Ovary (tissue), 9 donors: ENCODE measurements around the gene MORC3. TPM values are rescaled to one million over a fixed set of nuclear protein-coding genes. Genes with fewer than 3 reads are reported as not detected.

ENCODE experiments used
- DNase-seq, 5 donors: peaks; one replicate each; pipeline ENCODE4 v3.0.0-alpha.2; 2019 to 2020
- H3K27ac ChIP-seq, 2 donors: fragments of 200-600 bp; one replicate each; pipeline versions ENCODE4 v1.5.1 to v1.8.0; 2019 to 2022
- H3K27me3 ChIP-seq: fragments of 200-600 bp; one replicate; pipeline ENCODE4 v1.8.0; 2022
- H3K36me3 ChIP-seq: fragments of 200-600 bp; sonication (generic); one replicate; pipeline ENCODE4 v1.5.1; 2019
- H3K4me1 ChIP-seq: one replicate; pipeline ENCODE4 v1.8.1; 2013; ENCODE audit warnings: mild to moderate bottlenecking, moderate library complexity; ENCODE audit not compliant: insufficient read depth
- H3K4me3 ChIP-seq: fragments of 200-600 bp; sonication (generic); one replicate; pipeline ENCODE4 v1.5.1; 2017
- H3K9me3 ChIP-seq, 2 donors: fragments of 200-600 bp in 1 of 2; sonication (generic) in 1 of 2; one replicate each; pipeline versions ENCODE4 v1.5.1 to v1.8.1; 2013 to 2019; ENCODE audit warnings: mild to moderate bottlenecking in 1 of 2, moderate library complexity in 1 of 2
- CTCF ChIP-seq, 3 donors: fragments of 450-650 bp in 2 of 3; fragments of 200-600 bp in 1 of 3; IDR thresholded peaks; one replicate each; pipeline versions ENCODE4 v1.5.1 to v1.8.0; 2016 to 2022; ENCODE audit warnings: antibody characterized with exemption in 3 of 3, mild to moderate bottlenecking in 1 of 3
- EP300 ChIP-seq: sonication (generic); formaldehyde crosslinking; IDR thresholded peaks from one replicate; pipeline ENCODE4 v1.6.1; 2017; ENCODE audit warnings: antibody characterized with exemption
- POLR2A ChIP-seq: fragments of 450-650 bp; IDR thresholded peaks from one replicate; pipeline ENCODE4 v1.6.1; 2017; ENCODE audit warnings: antibody characterized with exemption, mild to moderate bottlenecking, moderate library complexity
- WGBS, 3 donors: extraction: QIAGEN DNeasy Blood & Tissue Kit in 1 of 3; methylation state at CpG; one replicate each; pipeline versions ENCODE4 v1.1.5 to v1.1.7; 2013 to 2017; 5-methylcytosine and 5-hydroxymethylcytosine counted together
- intact Hi-C, 4 donors: fragments of 100-400 bp; cut with DNase I; formaldehyde crosslinking; loops; one replicate each; pipeline versions ENCODE4 v1.11.0 to v1.15.1; 2022 to 2023
- polyA plus RNA-seq, 2 donors: library from polyadenylated mRNA; stranded (reverse); fragments of 200-250 nt in 1 of 2; fragments of 350-450 nt in 1 of 2; fragmentation: Illumina TruSeq in 1 of 2; extraction: RNeasy Lipid Tissue Mini Kit (QIAGEN cat#74804) in 1 of 2; gene quantifications; one replicate each; pipeline ENCODE4 v1.2.3, GENCODE V29; 2013 to 2014
- total RNA-seq, 7 donors: library from RNA; depleted of rRNA in 2 of 7; stranded (reverse); fragments of >200 nt in 2 of 7; fragmentation: NEBNext Ultra II Directional in 3 of 7; extraction: Animal tissue kit (Norgen Biotek cat#: 25700) in 3 of 7; gene quantifications; one replicate each; pipeline versions ENCODE4 v1.1.0 to v1.2.4, GENCODE V29; 2016 to 2023
- donor health status: DM: no; HTN: no; CAD: no; lungs with moderate emphysema.
- donor health status: DM: no; HTN: no; CAD: no.
- donor health status: Bipolar disorder and iron deficiency.
- donor health status: DM: yes; HTN: yes; CAD: no.
- donor health status: DM: no; HTN: no; CAD: no.
- donor health status: DM: yes; HTN: yes; CAD: no.

The MORC3 gene
- total and polyA plus RNA-seq, 9 donors, result 18.9 to 55.6 (median 35.7) TPM

- Histone ChIP-seq H3K9me3 (no peaks in the 10 kb centered on the region), H3K27me3 (no peaks in the 10 kb centered on the region), H3K4me1 (no peaks in the 10 kb centered on the region), H3K36me3 (no peaks in the 10 kb centered on the region), H3K27ac (no peak overlapping the region), H3K4me3 (no peak overlapping the region)
- no peak for DNase-seq
- TF ChIP-seq CTCF (IDR thresholded peaks at IDR 0.05), result no peak
- TF ChIP-seq POLR2A, result no peak
- no peak for TF ChIP-seq EP300
- intact Hi-C loops, result loop anchor here in 1 of 4 donors (5.0 kb wide), 1 partner anchor 243 kb away; no protein-coding TSS in a partner anchor
- WGBS, 3 donors, result 51 to 64% (median 53%) methylated on average over 14 of the region's 14 CpGs
These were observed 99.2 kb downstream of the MORC3 start for GRCh38 chr21:36419241-36419640.

GRCh38 chr21:36419996-36420395 lies 100.0 kb downstream of the MORC3 start:
- no peaks in the 10 kb centered on the region for H3K4me1 ChIP-seq
- H3K36me3 ChIP-seq, result no peaks in the 10 kb centered on the region
- H3K9me3 ChIP-seq, result no peaks in the 10 kb centered on the region
- TF ChIP-seq CTCF (IDR thresholded peaks at IDR 0.05) (peak; percentile 66 to 72 (median 70)), POLR2A (no peak)
- no peak overlapping the region for H3K4me3 ChIP-seq
- 3 to 7% (median 3%) methylated on average over 8 of the region's 8 CpGs for WGBS, 3 donors
- intact Hi-C loops, result loop anchor here in 3 of 4 donors (5.0 to 10.0 kb wide), 4 partner anchors 82 to 507 kb away; no protein-coding TSS in a partner anchor
- H3K27ac ChIP-seq, result no peak overlapping the region
- no peaks in the 10 kb centered on the region for H3K27me3 ChIP-seq
- peak; percentile 76 to 86 (median 80) for DNase-seq

DNA sequence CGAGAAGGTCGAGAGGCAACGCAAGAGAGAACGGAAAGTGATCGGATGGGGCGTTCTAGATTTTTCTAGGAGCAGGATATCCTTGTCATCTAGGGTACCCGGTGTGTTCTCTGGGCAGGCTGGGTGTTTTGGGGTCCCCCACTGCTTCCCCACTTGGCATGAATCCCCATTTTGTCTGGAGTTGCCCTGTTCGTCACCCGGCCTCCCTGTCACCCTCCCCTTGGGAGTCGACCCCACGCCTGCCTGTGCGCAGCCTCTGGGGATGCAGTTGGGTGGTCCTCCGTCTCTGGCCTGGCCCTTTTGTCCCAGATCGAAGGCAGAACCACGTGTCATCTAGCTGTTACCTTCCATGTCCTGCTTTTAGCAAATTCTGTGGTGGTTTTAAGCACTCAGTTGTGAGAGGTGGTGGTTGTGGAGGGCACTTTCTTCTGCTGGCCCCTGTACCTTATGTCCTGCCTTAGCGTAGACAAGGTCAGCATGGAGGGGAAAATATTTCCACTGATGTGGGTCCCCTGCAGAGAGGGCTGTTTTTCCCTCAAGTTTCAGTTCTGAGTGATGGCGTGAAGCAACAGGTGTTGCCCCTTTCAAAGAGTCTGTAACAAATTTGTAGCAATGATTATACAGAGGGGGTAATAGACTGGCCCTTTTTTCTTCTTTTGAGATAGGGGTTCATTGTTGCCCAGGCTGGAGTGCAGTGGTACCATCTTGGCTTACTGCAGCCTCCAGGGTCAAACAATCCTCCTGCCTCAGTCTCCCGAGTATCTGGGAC lies 100.8 kb downstream of the MORC3 start:
- WGBS, 3 donors, result 90 to 93% (median 90%) methylated on average over 18 of the region's 18 CpGs
- no peak overlapping the region for H3K27ac ChIP-seq
- DNase-seq, result peak in 1 of 5 donors; percentile 28

More for the DNA sequence above, 100.8 kb downstream of the MORC3 start:
- TF ChIP-seq CTCF (IDR thresholded peaks at IDR 0.05) (no peak), EP300 (no peak), POLR2A (no peak)
- H3K4me1 ChIP-seq, result no peaks in the 10 kb centered on the region
- no peak overlapping the region for H3K4me3 ChIP-seq
- no peaks in the 10 kb centered on the region for H3K27me3 ChIP-seq
- H3K9me3 ChIP-seq, result no peaks in the 10 kb centered on the region
- intact Hi-C loops, result loop anchor here in 2 of 4 donors (5.0 to 10.0 kb wide), 3 partner anchors 82 to 507 kb away; no protein-coding TSS in a partner anchor
- H3K36me3 ChIP-seq, result no peaks in the 10 kb centered on the region
